ENCODE results near the gene S100A6. TPM values are rescaled to one million over a fixed set of nuclear protein-coding genes. Genes with fewer than 3 reads are reported as not detected.
"Not testable (repeated sequence)": the region's sequence is repeated elsewhere in the genome, so short reads cannot be mapped to it uniquely, and the experiment has no call there.

Gene S100A6
- total RNA-seq, 2 donors from 2014 or later, result 3.7 to 7.5 TPM

DNA sequence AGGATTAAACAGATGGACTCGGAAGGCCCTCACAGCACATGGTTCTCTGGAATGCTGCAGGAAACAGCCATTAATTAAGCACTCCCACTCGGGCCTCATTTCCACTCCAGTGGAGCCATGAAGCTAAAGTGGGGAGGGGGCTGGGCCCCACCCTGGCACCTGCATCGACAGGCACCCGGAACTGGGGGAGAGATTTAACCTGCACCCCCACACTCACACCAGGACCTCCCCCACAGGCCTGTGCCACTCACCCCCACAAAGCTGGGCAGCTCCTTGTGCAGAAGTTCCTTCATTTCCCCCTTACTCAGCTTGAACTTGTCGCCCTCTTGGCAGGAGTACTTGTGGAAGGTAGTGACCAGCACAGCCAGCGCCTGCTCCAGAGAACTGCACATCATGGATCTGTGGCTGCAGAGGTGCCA lies 27.7 kb upstream of the S100A6 start:
- H3K27ac ChIP-seq (ENCODE audit: low read depth, low read length), result no peak overlapping the region
- H3K9ac ChIP-seq (ENCODE audit: extremely low read depth, low read length, poor library complexity, severe bottlenecking), result no peak overlapping the region
- H3K4me3 ChIP-seq (ENCODE audit: low read length), result no peak overlapping the region
- H3K4me1 ChIP-seq (ENCODE audit: control insufficient read depth, insufficient read depth, low read length), result peaks cover 11% of the 10 kb centered on the region
- H3K9me3 ChIP-seq (ENCODE audit: control insufficient read depth, low read length), result no peaks in the 10 kb centered on the region
- no peak overlapping the region for H3K4me3 Mint-ChIP-seq
- H3K27me3 Mint-ChIP-seq (ENCODE audit: insufficient read depth), result no peaks in the 10 kb centered on the region
- no peaks in the 10 kb centered on the region for H3K27me3 ChIP-seq (ENCODE audit: control insufficient read depth, insufficient read depth, low read length, poor library complexity, severe bottlenecking)
- no peak overlapping the region for H3K27ac Mint-ChIP-seq
- H3K4me1 Mint-ChIP-seq, result peaks cover 23% of the 10 kb centered on the region
- no peak for DNase-seq
- H3K36me3 ChIP-seq (ENCODE audit: control insufficient read depth, insufficient read depth, low read length), result no peaks in the 10 kb centered on the region
- 93 to 100% methylated on average over 2 to 6 of the region's 6 CpGs for WGBS, 2 experiments (ENCODE audit: insufficient coverage in 1 of 2, insufficient read length in 1 of 2)
- TF ChIP-seq, protein P1, sequence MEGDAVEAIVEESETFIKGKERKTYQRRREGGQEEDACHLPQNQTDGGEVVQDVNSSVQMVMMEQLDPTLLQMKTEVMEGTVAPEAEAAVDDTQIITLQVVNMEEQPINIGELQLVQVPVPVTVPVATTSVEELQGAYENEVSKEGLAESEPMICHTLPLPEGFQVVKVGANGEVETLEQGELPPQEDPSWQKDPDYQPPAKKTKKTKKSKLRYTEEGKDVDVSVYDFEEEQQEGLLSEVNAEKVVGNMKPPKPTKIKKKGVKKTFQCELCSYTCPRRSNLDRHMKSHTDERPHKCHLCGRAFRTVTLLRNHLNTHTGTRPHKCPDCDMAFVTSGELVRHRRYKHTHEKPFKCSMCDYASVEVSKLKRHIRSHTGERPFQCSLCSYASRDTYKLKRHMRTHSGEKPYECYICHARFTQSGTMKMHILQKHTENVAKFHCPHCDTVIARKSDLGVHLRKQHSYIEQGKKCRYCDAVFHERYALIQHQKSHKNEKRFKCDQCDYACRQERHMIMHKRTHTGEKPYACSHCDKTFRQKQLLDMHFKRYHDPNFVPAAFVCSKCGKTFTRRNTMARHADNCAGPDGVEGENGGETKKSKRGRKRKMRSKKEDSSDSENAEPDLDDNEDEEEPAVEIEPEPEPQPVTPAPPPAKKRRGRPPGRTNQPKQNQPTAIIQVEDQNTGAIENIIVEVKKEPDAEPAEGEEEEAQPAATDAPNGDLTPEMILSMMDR (conservative IDR thresholded peaks at IDR 0.05), result no peak
- H3K36me3 Mint-ChIP-seq (ENCODE audit: low read depth), result no peaks in the 10 kb centered on the region
- H3K9me3 Mint-ChIP-seq, result no peaks in the 10 kb centered on the region

DNA sequence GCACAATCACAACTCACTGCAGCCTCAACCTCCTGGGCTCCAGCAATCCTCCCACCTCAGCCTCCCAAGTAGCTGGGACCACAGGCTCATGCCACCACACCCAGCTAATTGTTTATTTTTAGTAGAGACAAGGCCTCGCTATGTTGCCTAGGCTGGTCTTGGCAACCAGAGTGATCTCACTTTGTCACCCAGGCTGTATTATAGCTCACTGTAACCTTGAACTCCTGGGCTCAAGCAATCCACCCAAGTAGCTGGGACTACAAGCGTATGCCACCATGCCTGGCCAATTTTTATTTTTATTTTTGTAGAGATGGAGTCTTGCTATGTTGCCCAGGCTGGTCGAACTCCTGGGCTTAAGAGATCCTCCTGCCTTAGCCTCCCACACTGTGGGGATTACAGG lies 26.2 kb upstream of the S100A6 start:
- not testable (repeated sequence) for H3K4me3 ChIP-seq (ENCODE audit: low read length); H3K27ac Mint-ChIP-seq; H3K9ac ChIP-seq (ENCODE audit: extremely low read depth, low read length, poor library complexity, severe bottlenecking); H3K27ac ChIP-seq (ENCODE audit: low read depth, low read length); H3K36me3 Mint-ChIP-seq (ENCODE audit: low read depth); H3K36me3 ChIP-seq (ENCODE audit: control insufficient read depth, insufficient read depth, low read length); H3K4me3 Mint-ChIP-seq; H3K27me3 Mint-ChIP-seq (ENCODE audit: insufficient read depth); H3K9me3 ChIP-seq (ENCODE audit: control insufficient read depth, low read length); DNase-seq; H3K4me1 ChIP-seq (ENCODE audit: control insufficient read depth, insufficient read depth, low read length); H3K9me3 Mint-ChIP-seq; H3K27me3 ChIP-seq (ENCODE audit: control insufficient read depth, insufficient read depth, low read length, poor library complexity, severe bottlenecking)
- WGBS, 2 experiments (ENCODE audit: insufficient coverage in 1 of 2, insufficient read length in 1 of 2), result 94 to 100% methylated on average over 3 of the region's 3 CpGs
- H3K4me1 Mint-ChIP-seq, result peaks cover 12% of the 10 kb centered on the region

DNA sequence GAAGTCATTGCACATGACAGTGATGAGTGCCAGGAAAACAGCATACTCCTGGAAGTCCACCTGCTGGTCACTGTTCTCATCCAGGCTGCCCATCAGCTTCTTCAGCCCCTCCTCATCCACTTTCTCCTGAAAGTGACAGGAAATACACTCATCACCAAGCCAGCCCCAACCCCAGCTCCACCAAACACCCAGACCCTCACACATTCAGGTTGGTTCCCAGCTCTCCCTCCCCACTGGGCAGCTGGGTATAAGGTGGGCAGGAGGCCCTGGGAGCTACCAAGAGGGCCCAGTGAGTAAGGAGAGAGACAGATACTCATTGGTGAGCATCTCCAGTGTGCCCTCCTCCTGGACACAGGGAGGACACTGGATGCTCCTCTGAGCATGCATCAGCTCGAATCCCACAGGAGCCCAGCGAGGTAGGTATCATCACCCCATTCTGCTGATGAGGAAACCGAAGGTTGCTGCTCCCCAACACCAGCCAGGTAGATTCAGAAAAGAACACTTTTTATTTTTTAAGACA lies 25.7 kb upstream of the S100A6 start:
- TF ChIP-seq, protein P1 (conservative IDR thresholded peaks at IDR 0.05), result no peak
- H3K27ac ChIP-seq (ENCODE audit: low read depth, low read length), result no peak overlapping the region
- WGBS, 2 experiments (ENCODE audit: insufficient coverage in 1 of 2, insufficient read length in 1 of 2), result 92 to 100% methylated on average over 3 of the region's 3 CpGs
- peaks cover 7% of the 10 kb centered on the region for H3K4me1 Mint-ChIP-seq
- peaks cover 2% of the 10 kb centered on the region for H3K4me1 ChIP-seq (ENCODE audit: control insufficient read depth, insufficient read depth, low read length)
- H3K36me3 ChIP-seq (ENCODE audit: control insufficient read depth, insufficient read depth, low read length), result no peaks in the 10 kb centered on the region
- no peaks in the 10 kb centered on the region for H3K27me3 Mint-ChIP-seq (ENCODE audit: insufficient read depth)
- H3K27ac Mint-ChIP-seq, result no peak overlapping the region
- no peak overlapping the region for H3K9ac ChIP-seq (ENCODE audit: extremely low read depth, low read length, poor library complexity, severe bottlenecking)
- H3K36me3 Mint-ChIP-seq (ENCODE audit: low read depth), result no peaks in the 10 kb centered on the region
- H3K4me3 Mint-ChIP-seq, result no peak overlapping the region
- DNase-seq, result no peak
- H3K9me3 ChIP-seq (ENCODE audit: control insufficient read depth, low read length), result no peaks in the 10 kb centered on the region
- H3K9me3 Mint-ChIP-seq, result no peaks in the 10 kb centered on the region
- no peak overlapping the region for H3K4me3 ChIP-seq (ENCODE audit: low read length)
- no peaks in the 10 kb centered on the region for H3K27me3 ChIP-seq (ENCODE audit: control insufficient read depth, insufficient read depth, low read length, poor library complexity, severe bottlenecking)

Measured in endodermal cell (in vitro differentiated cells).